Esophagus (tissue), 2 donors: ENCODE measurements around the gene ACACB. TPM values are rescaled to one million over a fixed set of nuclear protein-coding genes. Genes with fewer than 3 reads are reported as not detected.

ENCODE experiments used
- H3K27ac ChIP-seq, 2 donors: one replicate each; pipeline ENCODE4 v1.5.1; 2013; ENCODE audit warnings: low read depth in 2 of 2, mild to moderate bottlenecking in 2 of 2, inconsistent platforms in 1 of 2, low read length in 1 of 2, moderate library complexity in 1 of 2
- H3K27me3 ChIP-seq, 2 donors: one replicate each; pipeline ENCODE4 v1.6.1; 2013; ENCODE audit warnings: low read length in 2 of 2, control low read depth in 1 of 2, mild to moderate bottlenecking in 1 of 2; ENCODE audit not compliant: insufficient read depth in 2 of 2, control insufficient read depth in 1 of 2
- H3K36me3 ChIP-seq, 2 donors: one replicate each; pipeline ENCODE4 v1.6.1; 2013; ENCODE audit warnings: low read length in 1 of 2; ENCODE audit not compliant: control insufficient read depth in 2 of 2, insufficient read depth in 2 of 2
- H3K4me1 ChIP-seq, 2 donors: one replicate each; pipeline ENCODE4 v1.6.1; 2013; ENCODE audit warnings: low read length in 1 of 2; ENCODE audit not compliant: control insufficient read depth in 2 of 2, insufficient read depth in 2 of 2
- H3K4me3 ChIP-seq, 2 donors: one replicate each; pipeline ENCODE4 v1.5.1; 2013; ENCODE audit warnings: low read length in 2 of 2, mild to moderate bottlenecking in 2 of 2, low read depth in 1 of 2, moderate library complexity in 1 of 2
- H3K9me3 ChIP-seq, 2 donors: one replicate each; pipeline ENCODE4 v1.6.1; 2013; ENCODE audit warnings: mild to moderate bottlenecking in 2 of 2, low read depth in 1 of 2, low read length in 1 of 2, moderate library complexity in 1 of 2; ENCODE audit not compliant: control insufficient read depth in 2 of 2, insufficient read depth in 1 of 2
- WGBS, 2 donors: extraction: QIAGEN DNeasy Blood & Tissue Kit; methylation state at CpG; one replicate each; pipeline ENCODE4 v1.1.7; 2013; 5-methylcytosine and 5-hydroxymethylcytosine counted together
- polyA plus RNA-seq, 2 donors: library from polyadenylated mRNA; stranded (reverse); fragments of 200-250 nt; gene quantifications; one replicate each; pipeline ENCODE4 v1.2.3, GENCODE V29; 2013
- donor health status: healthy with polysubstance abuse.
- donor health status: Bipolar disorder and iron deficiency.

The ACACB gene
- polyA plus RNA-seq, 2 donors = 8.6 to 18.2 TPM

DNA sequence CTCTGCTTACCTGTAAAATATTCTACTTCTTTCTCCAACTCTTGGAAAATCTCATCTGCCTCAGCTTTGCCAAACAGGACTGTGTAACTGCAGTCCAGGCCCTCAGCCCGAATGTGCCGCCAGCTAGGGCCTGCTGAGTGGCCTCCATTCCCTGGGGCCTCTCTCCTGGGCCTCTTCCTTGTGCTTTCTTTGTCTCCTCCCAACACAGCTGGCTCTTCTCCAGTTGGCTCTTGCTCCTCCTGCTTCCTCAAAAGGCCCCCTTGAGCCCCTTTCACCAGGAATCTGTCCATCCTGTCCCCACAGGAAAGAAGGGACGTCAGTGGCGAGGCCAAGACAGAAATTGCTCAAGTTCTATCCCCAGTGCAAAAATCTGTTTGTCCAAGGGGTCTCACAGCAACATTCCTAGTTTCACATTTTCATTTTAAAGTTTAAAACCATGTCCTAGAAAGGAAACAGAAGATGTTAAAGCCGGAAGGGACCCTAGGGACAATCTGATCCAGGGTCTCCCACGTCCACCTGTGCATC lies 23.8 kb upstream of the ACACB start:
- 43 to 51% methylated on average over 6 of the region's 6 CpGs for WGBS, 2 donors
- Histone ChIP-seq H3K27me3 (no peaks in the 10 kb centered on the region), H3K4me3 (peak overlapping the region; percentile 50), H3K9me3 (no peaks in the 10 kb centered on the region), H3K36me3 (peaks cover 4 to 11% of the 10 kb centered on the region in 2 donors), H3K4me1 (peaks cover 0 to 10% of the 10 kb centered on the region in 2 donors), H3K27ac (peak overlapping the region in 1 of 2 donors; percentile 78)

DNA sequence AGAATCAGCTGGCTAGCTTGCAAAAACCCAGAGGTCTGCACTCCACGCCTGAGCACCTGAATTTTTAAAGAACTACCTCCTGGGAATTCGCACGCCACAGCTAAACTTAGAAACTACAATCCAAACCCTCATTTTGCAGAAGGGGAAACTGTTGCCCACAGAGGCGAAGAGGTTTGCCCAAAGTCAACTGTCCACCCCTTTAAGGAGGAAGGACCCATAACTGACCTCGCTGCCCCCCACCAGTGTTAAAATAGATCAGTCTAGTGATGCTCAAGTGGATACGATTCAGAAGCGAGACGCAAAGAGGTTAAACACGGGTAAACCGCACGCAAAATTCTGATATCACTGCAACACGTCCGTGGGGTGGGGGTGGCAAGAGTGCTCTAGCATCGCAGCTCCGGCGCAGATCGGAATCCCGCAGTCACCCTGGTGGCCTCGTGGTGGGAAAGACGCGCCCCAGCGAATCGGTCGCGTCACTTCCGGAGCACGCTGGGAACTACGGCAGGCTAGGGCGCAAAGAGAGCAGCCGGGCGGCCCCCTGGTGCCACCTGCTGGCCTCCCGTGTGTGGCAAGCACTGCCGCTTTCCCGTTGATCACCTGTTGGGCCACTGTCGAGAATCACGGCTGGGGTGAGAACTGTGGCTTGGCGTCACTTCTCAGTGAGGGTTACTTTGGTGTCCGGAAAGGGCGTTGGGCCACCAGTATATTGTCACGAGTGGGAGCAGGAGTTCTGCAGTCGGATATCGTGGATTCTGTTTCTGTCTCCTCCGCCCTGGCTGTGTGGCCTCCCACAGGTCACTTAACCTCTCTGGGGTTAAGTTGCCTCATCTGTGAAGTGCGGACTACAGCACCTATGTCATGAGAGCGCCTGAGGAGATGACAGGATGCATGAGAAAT lies 23.1 kb upstream of the ACACB start, which contains the start of gene ALKBH2:
Gene ALKBH2 (minus strand): TSS at position 451 of the 897 bp plus-strand sequence. CDS start 686 bp downstream, outside the sequence.
- Histone ChIP-seq H3K27me3 (no peaks in the 10 kb centered on the region), H3K4me3 (peak within 1 kb of the TSS; percentile 50), H3K4me1 (peaks cover 0 to 11% of the 10 kb centered on the region in 2 donors), H3K9me3 (no peaks in the 10 kb centered on the region), H3K27ac (peak within 1 kb of the TSS; percentile 7 to 78), H3K36me3 (peaks cover 2 to 8% of the 10 kb centered on the region in 2 donors)
- 4 to 5% methylated on average over 45 of the region's 45 CpGs for WGBS, 2 donors

- Histone ChIP-seq H3K27ac (no peak overlapping the region), H3K4me1 (peaks cover 0 to 11% of the 10 kb centered on the region in 2 donors), H3K4me3 (peak overlapping the region in 1 of 2 donors; percentile 41), H3K9me3 (no peaks in the 10 kb centered on the region), H3K27me3 (no peaks in the 10 kb centered on the region), H3K36me3 (no peaks in the 10 kb centered on the region)
- 37 to 50% methylated on average over 11 of the region's 11 CpGs for WGBS, 2 donors
Observed at GRCh38 chr12:109097140-109097434, 19.3 kb upstream of the ACACB start.

GRCh38 chr12:109097435-109098182 lies 18.8 kb upstream of the ACACB start, which contains the start of gene UNG:
TSS of gene UNG (plus strand) at chr12:109097597. CDS start at chr12:109097680, 83 bp downstream.
- no peaks in the 10 kb centered on the region for H3K27me3 ChIP-seq
- peaks cover 0 to 6% of the 10 kb centered on the region in 2 donors for H3K4me1 ChIP-seq
- H3K36me3 ChIP-seq = no peaks in the 10 kb centered on the region
- H3K9me3 ChIP-seq = no peaks in the 10 kb centered on the region
- peak within 1 kb of the TSS; percentile 97 to 99 for H3K27ac ChIP-seq
- H3K4me3 ChIP-seq = peak within 1 kb of the TSS; percentile 82 to 87
- WGBS, 2 donors = 1 to 2% methylated on average over 62 to 71 of the region's 71 CpGs

DNA sequence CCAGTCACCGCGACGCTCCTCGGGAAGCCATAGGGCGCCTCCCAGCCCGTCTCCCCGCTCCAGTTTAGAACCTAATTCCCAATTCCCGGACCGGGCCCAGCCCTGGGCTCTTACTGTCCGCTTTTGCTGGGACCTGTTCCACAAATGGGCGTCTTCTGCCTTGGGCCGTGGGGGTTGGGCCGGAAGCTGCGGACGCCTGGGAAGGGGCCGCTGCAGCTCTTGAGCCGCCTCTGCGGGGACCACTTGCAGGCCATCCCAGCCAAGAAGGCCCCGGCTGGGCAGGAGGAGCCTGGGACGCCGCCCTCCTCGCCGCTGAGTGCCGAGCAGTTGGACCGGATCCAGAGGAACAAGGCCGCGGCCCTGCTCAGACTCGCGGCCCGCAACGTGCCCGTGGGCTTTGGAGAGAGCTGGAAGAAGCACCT lies 18.2 kb upstream of the ACACB start:
- H3K27me3 ChIP-seq = no peaks in the 10 kb centered on the region
- peaks cover 0 to 5% of the 10 kb centered on the region in 2 donors for H3K4me1 ChIP-seq
- H3K36me3 ChIP-seq = peaks cover 2% of the 10 kb centered on the region in 2 donors
- WGBS, 2 donors = 0 to 1% methylated on average over 32 of the region's 32 CpGs
- peak overlapping the region; percentile 97 to 99 for H3K27ac ChIP-seq
- H3K9me3 ChIP-seq = no peaks in the 10 kb centered on the region
- H3K4me3 ChIP-seq = peak overlapping the region; percentile 82 to 87

GRCh38 chr12:109098651-109099050 lies 17.7 kb upstream of the ACACB start:
- H3K9me3 ChIP-seq = no peaks in the 10 kb centered on the region
- H3K27me3 ChIP-seq = no peaks in the 10 kb centered on the region
- peaks cover 3 to 4% of the 10 kb centered on the region in 2 donors for H3K36me3 ChIP-seq
- peak overlapping the region; percentile 82 to 87 for H3K4me3 ChIP-seq
- peak overlapping the region; percentile 97 to 99 for H3K27ac ChIP-seq
- H3K4me1 ChIP-seq = peaks cover 0 to 5% of the 10 kb centered on the region in 2 donors
- WGBS, 2 donors = 4% methylated on average over 8 of the region's 8 CpGs

- peak overlapping the region in 1 of 2 donors; percentile 28 for H3K27ac ChIP-seq
- peaks cover 3 to 6% of the 10 kb centered on the region in 2 donors for H3K36me3 ChIP-seq
- WGBS, 2 donors = 65 to 67% methylated on average over 12 of the region's 12 CpGs
- H3K4me3 ChIP-seq = peak overlapping the region in 1 of 2 donors; percentile 82
- H3K27me3 ChIP-seq = no peaks in the 10 kb centered on the region
- no peaks in the 10 kb centered on the region for H3K9me3 ChIP-seq
- H3K4me1 ChIP-seq = peaks cover 0 to 5% of the 10 kb centered on the region in 2 donors
Observed at GRCh38 chr12:109099431-109100020, 16.9 kb upstream of the ACACB start.

DNA sequence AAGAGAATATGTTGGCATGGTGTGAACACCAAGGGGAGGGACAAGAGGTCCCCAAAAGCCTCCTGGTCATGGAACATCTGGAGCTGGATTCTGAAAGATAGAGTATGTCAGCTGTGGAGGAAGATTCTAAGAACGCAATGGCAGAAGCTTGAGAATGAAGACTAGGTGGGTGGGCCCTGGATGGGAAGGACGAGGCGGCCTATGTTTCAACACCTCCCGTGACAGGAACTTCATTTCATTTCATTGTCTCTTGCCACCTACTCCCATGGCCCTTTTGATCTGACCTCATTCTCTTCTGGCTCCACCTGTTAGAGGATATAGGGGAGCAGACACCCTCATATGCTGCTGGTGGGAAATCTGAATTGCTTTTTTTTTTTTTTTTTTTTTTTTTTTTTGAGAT lies 15.6 kb upstream of the ACACB start:
- no peaks in the 10 kb centered on the region for H3K27me3 ChIP-seq
- no peak overlapping the region for H3K27ac ChIP-seq
- WGBS, 2 donors = 91 to 98% methylated on average over 4 of the region's 4 CpGs
- H3K4me3 ChIP-seq = no peak overlapping the region
- peaks cover 4 to 13% of the 10 kb centered on the region in 2 donors for H3K36me3 ChIP-seq
- no peaks in the 10 kb centered on the region for H3K9me3 ChIP-seq
- peaks cover 0 to 5% of the 10 kb centered on the region in 2 donors for H3K4me1 ChIP-seq

DNA sequence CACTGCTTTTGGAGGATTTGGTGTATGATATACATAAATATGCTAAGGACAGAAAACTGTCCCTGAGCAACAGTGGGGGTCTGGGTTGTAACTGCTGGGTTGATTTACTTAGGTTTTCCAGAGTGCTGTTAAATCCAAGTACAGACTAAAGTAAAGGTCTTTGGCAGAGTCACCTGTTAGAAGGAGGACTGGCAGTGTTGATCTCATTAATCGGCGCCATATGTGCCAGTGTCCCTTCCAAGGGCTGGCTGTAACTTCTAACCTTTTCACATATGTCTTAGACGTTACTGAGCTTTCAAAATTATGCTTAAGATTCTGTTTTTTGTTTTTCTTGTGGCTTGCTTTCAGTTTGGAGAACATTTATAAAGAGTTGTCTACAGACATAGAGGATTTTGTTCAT lies 13.9 kb upstream of the ACACB start:
- H3K4me3 ChIP-seq = no peak overlapping the region
- H3K27me3 ChIP-seq = no peaks in the 10 kb centered on the region
- no peak overlapping the region for H3K27ac ChIP-seq
- WGBS, 2 donors = 92% methylated on average over 3 of the region's 3 CpGs
- peaks cover 9 to 17% of the 10 kb centered on the region in 2 donors for H3K36me3 ChIP-seq
- H3K9me3 ChIP-seq = no peaks in the 10 kb centered on the region
- H3K4me1 ChIP-seq = peaks cover 0 to 1% of the 10 kb centered on the region in 2 donors
